CD4-positive, CD25-positive, alpha-beta regulatory T cell (primary cell): ENCODE results near the gene PPP4R4. TPM values are rescaled to one million over a fixed set of nuclear protein-coding genes. Genes with fewer than 3 reads are reported as not detected.
"Not testable (repeated sequence)": the region's sequence is repeated elsewhere in the genome, so short reads cannot be mapped to it uniquely, and the experiment has no call there.

Source experiments
- ATAC-seq, 2 donors: fragments of 150-1000 bp; cut with Tn5 transposase; one replicate each; pipeline ENCODE4 v1.10.0; 2021; ENCODE audit warnings: low read depth in 2 of 2, moderate number of reproducible peaks in 2 of 2, moderate library complexity in 1 of 2
- DNase-seq, 3 donors: peaks; one replicate each; pipeline versions ENCODE4 v3.0.0 to v3.0.0-alpha.2; 2012 to 2022; ENCODE audit warnings: mixed read lengths in 1 of 3
- H3K27ac ChIP-seq: one replicate; pipeline ENCODE4 v1.7.0; 2013; ENCODE audit warnings: mild to moderate bottlenecking, low read length; ENCODE audit not compliant: insufficient read depth, poor library complexity, severe bottlenecking
- H3K27me3 ChIP-seq: one replicate; pipeline ENCODE4 v1.7.0; 2013; ENCODE audit warnings: low read length; ENCODE audit not compliant: control insufficient read depth, insufficient read depth
- H3K36me3 ChIP-seq: one replicate; pipeline ENCODE4 v1.7.0; 2013; ENCODE audit warnings: mild to moderate bottlenecking, low read length, moderate library complexity; ENCODE audit not compliant: control insufficient read depth, insufficient read depth
- H3K4me1 ChIP-seq: 2 replicates; pipeline ENCODE4 v1.7.0; 2013; ENCODE audit warnings: mild to moderate bottlenecking, low read length; ENCODE audit not compliant: insufficient read depth, control insufficient read depth, poor library complexity, severe bottlenecking
- H3K4me3 ChIP-seq: one replicate; pipeline ENCODE4 v1.7.0; 2013; ENCODE audit warnings: low read depth, mild to moderate bottlenecking, low read length, moderate library complexity
- H3K9me3 ChIP-seq, 2 experiments: 1 replicate in 1 of 2; 2 replicates in 1 of 2; pipeline ENCODE4 v1.7.0; 2013; ENCODE audit warnings: low read length in 2 of 2, mild to moderate bottlenecking in 1 of 2, moderate library complexity in 1 of 2; ENCODE audit not compliant: control insufficient read depth in 2 of 2
- H3K27ac Mint-ChIP-seq, 3 donors: one replicate each; pipeline ENCODE4 v1.8.0; 2020 to 2022; ENCODE audit warnings: mild to moderate bottlenecking in 3 of 3, mixed read lengths in 3 of 3, moderate library complexity in 2 of 3
- H3K27me3 Mint-ChIP-seq: one replicate; pipeline ENCODE4 v1.8.0; 2022; ENCODE audit warnings: mild to moderate bottlenecking, mixed read lengths
- H3K36me3 Mint-ChIP-seq: one replicate; pipeline ENCODE4 v1.8.0; 2020; ENCODE audit warnings: mixed read lengths
- H3K4me1 Mint-ChIP-seq, 4 donors: one replicate each; pipeline ENCODE4 v1.8.0; 2020 to 2022; ENCODE audit warnings: mixed read lengths in 4 of 4, mild to moderate bottlenecking in 1 of 4
- H3K4me3 Mint-ChIP-seq, 4 donors: one replicate each; pipeline ENCODE4 v1.8.0; 2020 to 2022; ENCODE audit warnings: mild to moderate bottlenecking in 4 of 4, mixed read lengths in 4 of 4, moderate library complexity in 3 of 4
- H3K9me3 Mint-ChIP-seq, 7 donors: one replicate each; pipeline ENCODE4 v1.8.0; 2020 to 2022; ENCODE audit warnings: mixed read lengths in 7 of 7, mild to moderate bottlenecking in 3 of 7, moderate library complexity in 2 of 7
- polyA plus RNA-seq, 4 donors: library from polyadenylated mRNA; unstranded; fragments of 300-500 nt; fragmentation: Illumina TruSeq; gene quantifications; one replicate each; pipeline ENCODE4 v1.2.3, GENCODE V29; 2021
- total RNA-seq: library from RNA; stranded (reverse); gene quantifications from one replicate; pipeline ENCODE4 v1.2.3, GENCODE V29; 2022

The PPP4R4 gene
- total and polyA plus RNA-seq, 5 donors from 2014 or later: 0.15 to 0.69 (median 0.37) TPM; not detected in 2

DNA sequence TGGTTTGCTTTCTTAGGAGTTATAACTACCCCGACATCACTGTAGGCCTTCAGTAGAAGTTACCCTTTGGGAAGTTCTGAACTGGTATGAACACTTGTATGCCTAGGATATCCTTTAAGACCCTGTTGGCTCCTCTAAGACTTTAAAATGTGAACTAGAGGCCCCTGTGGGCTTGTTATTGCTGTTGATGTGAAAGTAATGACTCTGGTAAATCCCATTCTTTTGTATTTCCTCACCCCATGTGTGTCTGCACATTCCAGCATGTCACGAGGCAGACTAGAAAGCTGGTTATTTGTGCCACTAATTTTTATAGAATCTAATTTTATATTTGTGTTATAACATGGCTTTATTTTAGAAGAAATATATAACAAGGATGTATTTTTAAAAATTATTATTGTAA is 70.1 kb downstream of the PPP4R4 start:
- H3K4me3 Mint-ChIP-seq: no peak overlapping the region
- no peaks in the 10 kb centered on the region for H3K36me3 Mint-ChIP-seq
- Histone ChIP-seq H3K4me3 (no peak overlapping the region), H3K27me3 (peaks cover 4% of the 10 kb centered on the region), H3K36me3 (no peaks in the 10 kb centered on the region), H3K9me3 (no peaks in the 10 kb centered on the region), H3K4me1 (no peaks in the 10 kb centered on the region), H3K27ac (no peak overlapping the region)
- no peak overlapping the region for H3K27ac Mint-ChIP-seq
- no peaks in the 10 kb centered on the region for H3K9me3 Mint-ChIP-seq
- no peaks in the 10 kb centered on the region for H3K4me1 Mint-ChIP-seq
- DNase-seq (no peak), ATAC-seq (no peak)
- peaks cover 35% of the 10 kb centered on the region for H3K27me3 Mint-ChIP-seq

DNA sequence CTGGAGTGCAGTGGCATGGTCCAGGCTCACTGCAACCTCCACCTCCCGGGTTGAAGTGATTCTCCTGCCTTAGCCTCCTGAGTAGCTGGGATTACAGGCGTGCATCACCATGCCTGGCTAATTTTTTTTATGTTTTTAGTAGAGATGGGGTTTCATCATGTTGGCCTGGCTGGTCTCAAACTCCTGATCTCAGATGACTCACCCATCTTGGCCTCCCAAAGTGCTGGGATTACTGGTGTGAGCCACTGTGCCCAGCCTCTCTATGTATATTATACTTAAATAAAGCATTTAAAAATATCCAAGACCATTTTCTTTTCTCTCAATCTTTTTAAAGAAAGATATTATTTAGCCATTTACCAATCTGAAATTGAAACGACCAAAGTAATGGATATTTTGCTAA is 90.1 kb downstream of the PPP4R4 start:
- ATAC-seq, H3K27ac Mint-ChIP-seq, H3K36me3 ChIP-seq, H3K4me1 ChIP-seq, H3K4me1 Mint-ChIP-seq, H3K4me3 Mint-ChIP-seq, H3K27me3 ChIP-seq, H3K27ac ChIP-seq, H3K36me3 Mint-ChIP-seq, DNase-seq, H3K4me3 ChIP-seq, H3K27me3 Mint-ChIP-seq, H3K9me3 ChIP-seq: not testable (repeated sequence)
- peaks cover 0 to 29% (median 2%) of the 10 kb centered on the region in 7 donors for H3K9me3 Mint-ChIP-seq

DNA sequence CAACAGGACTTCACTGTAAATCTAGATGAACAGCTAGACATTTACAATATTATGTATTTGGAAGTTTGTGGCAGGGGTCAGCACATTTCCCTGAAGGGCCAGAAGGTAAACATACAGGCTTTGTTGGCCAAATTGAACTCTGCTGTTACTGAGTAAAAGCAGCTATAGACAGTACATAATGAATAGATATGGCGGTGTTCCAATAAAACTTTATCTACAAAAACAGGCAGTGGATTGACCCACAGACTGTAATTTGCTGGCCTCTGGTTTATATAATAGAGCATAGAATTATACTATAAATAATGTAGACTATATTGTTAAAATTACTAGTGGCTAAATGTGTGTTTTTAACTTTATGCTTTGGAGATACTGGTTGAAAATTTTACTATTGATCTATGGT is 93.2 kb downstream of the PPP4R4 start:
- no peak for DNase-seq
- no peak overlapping the region for H3K27ac Mint-ChIP-seq
- H3K27me3 Mint-ChIP-seq: peaks cover 4% of the 10 kb centered on the region

DNA sequence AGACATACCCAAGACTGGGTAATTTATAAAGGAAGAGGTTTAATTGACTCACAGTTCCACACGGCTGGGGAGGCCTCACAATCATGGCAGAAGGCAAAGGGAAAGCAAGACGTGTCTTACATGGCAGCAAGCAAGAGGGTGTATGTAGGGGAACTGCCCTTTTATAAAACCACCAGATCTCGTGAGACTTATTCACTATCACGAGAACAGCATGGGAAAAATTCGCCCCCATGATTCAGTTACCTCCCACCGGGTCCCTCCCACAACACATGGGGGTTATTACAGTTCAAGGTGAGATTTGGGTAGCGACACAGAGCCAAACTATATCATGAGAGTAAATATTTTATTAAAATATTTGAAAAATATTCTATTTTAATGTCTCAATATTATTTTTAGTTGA is 94.5 kb downstream of the PPP4R4 start:
- H3K4me3 Mint-ChIP-seq, ATAC-seq, H3K4me1 Mint-ChIP-seq, H3K27ac ChIP-seq, H3K4me1 ChIP-seq, H3K4me3 ChIP-seq, H3K9me3 Mint-ChIP-seq, H3K36me3 ChIP-seq, H3K27me3 Mint-ChIP-seq, H3K27ac Mint-ChIP-seq, H3K27me3 ChIP-seq, H3K9me3 ChIP-seq, DNase-seq, H3K36me3 Mint-ChIP-seq: not testable (repeated sequence)

More for the DNA sequence above, 93.2 kb downstream of the PPP4R4 start:
- no peaks in the 10 kb centered on the region for H3K4me1 ChIP-seq
- no peaks in the 10 kb centered on the region for H3K36me3 Mint-ChIP-seq
- no peak for ATAC-seq
- H3K27ac ChIP-seq: no peak overlapping the region
- no peaks in the 10 kb centered on the region for H3K9me3 ChIP-seq
- no peaks in the 10 kb centered on the region for H3K36me3 ChIP-seq
- H3K4me1 Mint-ChIP-seq: no peaks in the 10 kb centered on the region
- no peak overlapping the region for H3K4me3 ChIP-seq
- H3K4me3 Mint-ChIP-seq: no peak overlapping the region
- peaks cover 5% of the 10 kb centered on the region for H3K27me3 ChIP-seq
- peaks cover 0 to 15% (median 2%) of the 10 kb centered on the region in 7 donors for H3K9me3 Mint-ChIP-seq

DNA sequence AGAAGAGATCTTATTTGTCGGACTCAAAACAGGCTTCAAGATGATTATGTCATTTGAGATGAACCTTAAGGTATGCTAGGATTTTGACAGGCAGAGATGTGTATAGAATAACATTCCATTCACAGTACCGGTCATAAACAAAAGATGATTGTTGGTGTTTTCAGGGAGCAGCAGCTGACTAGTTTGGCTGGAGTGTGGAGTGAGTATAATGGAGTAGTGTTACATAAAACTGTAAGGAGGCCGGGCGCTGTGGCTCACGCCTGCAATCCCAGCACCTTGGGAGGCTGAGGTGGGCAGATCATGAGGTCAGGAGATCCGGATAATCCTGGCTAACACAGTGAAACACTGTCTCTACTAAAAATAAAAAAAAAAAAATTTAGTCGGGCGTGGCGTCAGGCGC is 95.0 kb downstream of the PPP4R4 start:
- Mint-ChIP-seq H3K27me3 (peaks cover 4% of the 10 kb centered on the region), H3K27ac (no peak overlapping the region), H3K4me1 (no peaks in the 10 kb centered on the region), H3K9me3 (no peaks in the 10 kb centered on the region), H3K4me3 (no peak overlapping the region), H3K36me3 (no peaks in the 10 kb centered on the region)
- H3K27ac ChIP-seq: no peak overlapping the region
- H3K4me3 ChIP-seq: no peak overlapping the region
- DNase-seq (no peak), ATAC-seq (no peak)
- H3K36me3 ChIP-seq: no peaks in the 10 kb centered on the region
- H3K4me1 ChIP-seq: no peaks in the 10 kb centered on the region
- H3K27me3 ChIP-seq: peaks cover 5% of the 10 kb centered on the region
- H3K9me3 ChIP-seq: no peaks in the 10 kb centered on the region

DNA sequence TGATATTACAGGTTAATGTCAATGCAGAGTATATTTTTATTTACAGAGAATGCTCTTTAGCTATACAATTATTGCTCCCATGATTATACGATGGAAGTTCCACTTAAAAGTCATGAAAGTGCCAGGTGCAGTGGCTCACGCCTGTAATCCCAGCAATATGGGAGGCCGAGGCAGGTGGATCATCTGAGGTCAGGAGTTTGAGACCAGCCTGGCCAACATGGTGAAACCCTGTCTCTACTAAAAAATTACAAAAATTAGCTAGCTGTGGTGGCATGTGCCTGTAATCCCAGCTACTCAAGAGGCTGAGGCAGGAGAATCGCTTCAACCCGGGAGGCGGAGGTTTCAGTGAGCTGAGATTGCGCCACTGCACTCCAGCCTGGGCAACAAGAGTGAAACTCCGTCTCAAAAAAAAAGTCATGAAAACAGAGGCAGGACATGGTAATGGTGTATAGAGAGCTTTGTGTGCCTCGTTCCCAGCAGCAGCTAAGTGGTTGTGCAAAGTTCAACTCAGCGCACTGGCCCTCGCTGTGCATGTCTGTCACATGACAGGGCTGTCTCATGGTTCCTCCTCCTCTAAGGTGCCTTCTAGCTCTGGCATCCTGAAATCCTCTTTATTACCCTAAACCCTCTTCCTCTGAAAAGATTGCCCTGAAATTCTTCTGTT is 102.9 kb downstream of the PPP4R4 start:
- not testable (repeated sequence) for H3K9me3 Mint-ChIP-seq, H3K27ac ChIP-seq, ATAC-seq, H3K9me3 ChIP-seq, H3K27me3 ChIP-seq, H3K4me1 ChIP-seq, H3K27me3 Mint-ChIP-seq, H3K36me3 Mint-ChIP-seq, H3K27ac Mint-ChIP-seq, H3K4me3 ChIP-seq, DNase-seq, H3K4me1 Mint-ChIP-seq, H3K36me3 ChIP-seq, H3K4me3 Mint-ChIP-seq

DNA sequence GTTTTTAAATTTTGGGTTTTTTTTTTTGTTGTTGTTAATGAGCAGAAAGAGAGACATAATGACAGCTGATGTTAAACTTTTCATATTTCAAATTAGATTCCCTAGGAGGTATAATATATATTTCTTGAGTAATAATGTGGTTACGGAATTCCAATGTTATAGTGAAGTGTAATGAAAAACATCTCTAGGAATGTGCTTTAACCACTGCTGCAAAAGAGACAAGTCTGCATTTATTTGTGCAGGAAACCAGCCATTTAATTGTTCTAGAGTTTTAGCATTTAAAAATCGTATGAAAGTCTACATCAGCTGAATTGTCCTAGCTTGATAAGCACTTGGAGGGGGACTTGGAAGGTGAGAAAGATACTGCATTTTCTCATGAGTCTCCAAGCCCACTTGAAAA is 104.6 kb downstream of the PPP4R4 start:
- H3K4me3 ChIP-seq: no peak overlapping the region
- Mint-ChIP-seq H3K27me3 (peaks cover 13% of the 10 kb centered on the region), H3K9me3 (peaks cover 0 to 1% (median 0%) of the 10 kb centered on the region in 7 donors), H3K4me1 (no peaks in the 10 kb centered on the region), H3K36me3 (no peaks in the 10 kb centered on the region), H3K4me3 (no peak overlapping the region), H3K27ac (no peak overlapping the region)
- H3K9me3 ChIP-seq: no peaks in the 10 kb centered on the region
- DNase-seq (no peak), ATAC-seq (no peak)
- no peaks in the 10 kb centered on the region for H3K36me3 ChIP-seq
- no peak overlapping the region for H3K27ac ChIP-seq
- no peaks in the 10 kb centered on the region for H3K4me1 ChIP-seq
- no peaks in the 10 kb centered on the region for H3K27me3 ChIP-seq

DNA sequence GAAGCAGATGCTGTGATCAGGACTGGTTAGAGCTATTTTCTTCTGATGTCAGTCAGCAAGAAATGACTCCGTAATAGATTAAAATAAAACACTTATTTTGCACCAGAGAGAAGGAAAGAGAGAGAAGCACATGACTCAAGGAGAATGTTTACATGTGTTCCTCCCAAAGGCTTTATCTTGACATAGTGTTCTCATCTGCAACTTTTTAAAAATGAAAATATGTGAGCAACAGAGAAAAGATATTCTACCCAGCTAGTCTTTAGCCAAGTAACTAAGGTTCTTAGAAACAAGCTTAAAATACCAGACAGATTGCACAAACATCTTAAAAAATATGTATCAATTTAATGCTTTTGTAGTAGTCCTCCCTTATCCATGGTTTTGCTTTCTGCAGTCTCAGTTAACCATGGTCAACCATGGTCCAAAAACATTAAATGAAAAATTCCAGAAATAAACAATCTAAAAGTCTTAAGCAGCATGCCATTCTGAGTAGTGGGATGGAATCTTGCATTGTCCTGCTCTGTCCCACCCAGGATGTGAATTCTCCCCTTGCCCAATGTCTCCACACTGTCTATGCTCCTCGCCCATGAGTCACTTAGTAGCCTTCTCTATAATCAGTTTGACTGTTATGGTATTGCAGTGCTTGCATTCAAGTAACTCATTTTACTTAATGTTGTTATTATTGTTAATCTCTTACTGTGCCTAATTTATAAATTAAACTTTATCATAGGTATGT is 109.0 kb downstream of the PPP4R4 start:
- Histone ChIP-seq H3K27ac (no peak overlapping the region), H3K36me3 (no peaks in the 10 kb centered on the region), H3K9me3 (no peaks in the 10 kb centered on the region), H3K4me3 (no peak overlapping the region), H3K4me1 (no peaks in the 10 kb centered on the region), H3K27me3 (no peaks in the 10 kb centered on the region)
- no peak for DNase-seq
- Mint-ChIP-seq H3K36me3 (no peaks in the 10 kb centered on the region), H3K9me3 (peaks cover 0 to 2% (median 0%) of the 10 kb centered on the region in 7 donors), H3K27ac (no peak overlapping the region), H3K4me1 (no peaks in the 10 kb centered on the region), H3K4me3 (no peak overlapping the region), H3K27me3 (peaks cover 8% of the 10 kb centered on the region)
- no peak for ATAC-seq
